Measurements from ENCODE around the gene TBC1D4.

DNA sequence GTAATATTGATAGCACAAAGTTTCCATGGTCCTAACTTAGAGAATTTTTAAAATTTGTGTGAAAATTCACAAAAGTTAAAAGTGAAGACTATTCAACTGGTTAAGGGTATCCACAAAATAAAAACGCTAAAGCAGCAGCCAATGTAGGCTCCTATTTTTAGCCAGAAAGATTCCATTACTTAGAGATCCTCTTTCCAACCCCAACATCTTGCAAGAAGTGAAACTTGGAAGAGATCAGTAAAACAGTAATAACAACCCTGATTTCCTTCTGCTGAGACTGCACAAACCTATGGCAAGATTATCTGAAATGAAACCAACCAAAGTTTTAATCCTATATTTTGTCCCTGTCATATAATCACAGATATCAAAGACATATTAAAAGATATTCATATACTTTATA is 8.5 kb downstream of the TBC1D4 start:
- no peak for TF ChIP-seq POLR2A (IDR thresholded peaks at IDR 0.05)
- TF ChIP-seq CTCF (IDR thresholded peaks at IDR 0.05): no peak
